ENCODE results near the gene IL10RA.

DNA sequence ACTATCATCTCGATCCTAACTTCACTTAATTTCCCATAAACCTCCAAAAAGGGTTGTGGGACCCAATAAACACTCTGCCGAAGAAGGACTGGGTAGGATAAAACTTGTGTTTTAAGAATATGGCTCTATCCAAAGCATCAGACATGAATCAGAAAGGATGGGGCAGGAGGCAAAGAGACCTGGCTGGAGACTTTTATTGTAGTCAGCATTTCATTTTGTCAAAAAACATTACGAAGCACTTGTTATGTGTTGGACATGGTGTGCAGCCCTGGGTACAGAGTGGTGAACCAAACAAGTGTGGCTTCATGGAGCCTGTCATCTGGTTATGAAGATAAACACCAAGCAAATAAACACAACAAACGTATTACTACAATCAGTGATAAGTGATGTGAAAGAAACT lies 17.3 kb downstream of the IL10RA start:
- TF ChIP-seq, protein P1, sequence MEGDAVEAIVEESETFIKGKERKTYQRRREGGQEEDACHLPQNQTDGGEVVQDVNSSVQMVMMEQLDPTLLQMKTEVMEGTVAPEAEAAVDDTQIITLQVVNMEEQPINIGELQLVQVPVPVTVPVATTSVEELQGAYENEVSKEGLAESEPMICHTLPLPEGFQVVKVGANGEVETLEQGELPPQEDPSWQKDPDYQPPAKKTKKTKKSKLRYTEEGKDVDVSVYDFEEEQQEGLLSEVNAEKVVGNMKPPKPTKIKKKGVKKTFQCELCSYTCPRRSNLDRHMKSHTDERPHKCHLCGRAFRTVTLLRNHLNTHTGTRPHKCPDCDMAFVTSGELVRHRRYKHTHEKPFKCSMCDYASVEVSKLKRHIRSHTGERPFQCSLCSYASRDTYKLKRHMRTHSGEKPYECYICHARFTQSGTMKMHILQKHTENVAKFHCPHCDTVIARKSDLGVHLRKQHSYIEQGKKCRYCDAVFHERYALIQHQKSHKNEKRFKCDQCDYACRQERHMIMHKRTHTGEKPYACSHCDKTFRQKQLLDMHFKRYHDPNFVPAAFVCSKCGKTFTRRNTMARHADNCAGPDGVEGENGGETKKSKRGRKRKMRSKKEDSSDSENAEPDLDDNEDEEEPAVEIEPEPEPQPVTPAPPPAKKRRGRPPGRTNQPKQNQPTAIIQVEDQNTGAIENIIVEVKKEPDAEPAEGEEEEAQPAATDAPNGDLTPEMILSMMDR (conservative IDR thresholded peaks at IDR 0.05; ENCODE audit: low read length): no peak
- no peak for TF ChIP-seq EZH2phosphoT487 (IDR thresholded peaks at IDR 0.05; ENCODE audit: borderline replicate concordance, low read depth, low read length)

Data from OCI-LY7 (cell line).